ENCODE results near the gene CYP2C9.
"Not testable (repeated sequence)": the region's sequence is repeated elsewhere in the genome, so short reads cannot be mapped to it uniquely, and the experiment has no call there.

The CYP2C9 gene

DNA sequence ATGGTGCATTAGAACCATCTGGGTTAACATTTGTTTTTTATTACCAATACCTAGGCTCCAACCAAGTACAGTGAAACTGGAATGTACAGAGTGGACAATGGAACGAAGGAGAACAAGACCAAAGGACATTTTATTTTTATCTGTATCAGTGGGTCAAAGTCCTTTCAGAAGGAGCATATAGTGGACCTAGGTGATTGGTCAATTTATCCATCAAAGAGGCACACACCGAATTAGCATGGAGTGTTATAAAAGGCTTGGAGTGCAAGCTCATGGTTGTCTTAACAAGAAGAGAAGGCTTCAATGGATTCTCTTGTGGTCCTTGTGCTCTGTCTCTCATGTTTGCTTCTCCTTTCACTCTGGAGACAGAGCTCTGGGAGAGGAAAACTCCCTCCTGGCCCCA, at the start of gene CYP2C9:
TSS of gene CYP2C9 (plus strand) at position 276 of the 400 bp plus-strand sequence. CDS start at position 301, 25 bp downstream.
- DNase-seq = no peak

DNA sequence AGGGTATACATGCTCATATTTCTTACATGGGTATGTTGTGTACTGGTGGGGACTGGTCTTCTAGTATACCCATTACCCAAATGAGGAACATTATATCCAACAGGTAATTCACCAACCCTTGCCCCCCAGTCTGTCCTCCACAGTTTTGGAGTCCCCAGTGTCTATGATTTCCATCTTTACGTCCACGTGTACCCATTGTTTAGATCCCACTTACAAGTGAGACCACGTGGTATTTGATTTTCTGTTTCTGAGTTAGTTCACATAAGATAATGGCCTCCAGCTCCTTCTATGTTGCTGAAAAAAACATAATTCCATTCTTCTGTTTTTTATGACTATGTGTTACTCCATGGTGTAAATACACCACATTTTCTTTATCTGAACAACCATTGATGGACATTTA, 49.3 kb upstream of the CYP2C9 start:
- DNase-seq = no peak

DNA sequence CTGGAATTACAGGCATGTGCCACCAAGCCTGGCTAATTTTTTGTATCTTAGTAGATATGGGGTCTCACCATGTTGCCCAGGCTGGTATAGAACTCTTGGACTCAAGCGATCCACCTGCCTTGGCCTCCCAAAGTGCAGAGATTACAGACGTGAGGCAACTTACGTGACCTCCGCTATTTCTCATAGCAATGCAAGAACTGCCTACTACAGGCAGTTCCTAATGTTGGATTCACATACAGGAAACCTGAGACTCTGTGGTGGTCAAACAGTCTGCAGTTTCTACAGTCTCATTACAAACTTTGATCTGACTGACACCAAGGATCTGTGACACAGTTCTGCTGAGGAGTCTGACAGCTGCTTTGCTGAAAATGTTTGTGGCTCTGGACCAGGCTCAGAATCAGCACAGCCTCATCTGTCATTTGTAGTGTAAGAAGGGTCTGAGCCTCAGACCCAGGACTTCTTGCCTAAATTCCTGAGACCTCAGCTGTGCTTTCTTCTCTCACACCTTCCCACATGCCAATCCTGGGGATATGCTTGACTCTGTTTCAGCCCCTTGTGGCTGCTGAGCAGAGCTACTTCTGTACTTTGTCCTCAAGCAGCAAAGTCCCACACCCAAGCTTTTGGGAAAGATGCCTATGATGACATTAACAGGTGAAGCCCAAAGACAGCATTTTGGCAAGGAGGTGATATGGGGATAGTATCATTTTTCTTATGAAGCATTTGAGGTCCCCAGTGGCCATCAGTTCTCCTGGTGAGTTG, 48.0 kb upstream of the CYP2C9 start:
- no peak for DNase-seq

DNA sequence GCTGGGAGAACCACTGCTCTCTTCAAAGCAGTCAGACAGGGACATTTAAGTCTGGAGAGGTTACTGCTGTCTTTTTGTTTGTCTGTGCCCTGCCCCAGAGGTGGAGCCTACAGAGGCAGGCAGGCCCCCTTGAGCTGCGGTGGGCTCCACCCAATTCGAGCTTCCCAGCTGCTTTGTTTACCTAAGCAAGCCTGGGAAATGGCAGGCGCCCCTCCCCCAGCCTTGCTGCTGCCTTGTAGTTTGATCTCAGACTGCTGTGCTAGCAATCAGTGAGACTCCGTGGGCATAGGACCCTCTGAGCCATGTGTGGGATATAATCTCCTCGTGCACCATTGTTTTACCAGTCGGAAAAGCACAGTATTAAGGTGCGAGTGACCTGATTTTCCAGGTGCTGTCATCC, 40.0 kb upstream of the CYP2C9 start:
- not testable (repeated sequence) for DNase-seq

DNA sequence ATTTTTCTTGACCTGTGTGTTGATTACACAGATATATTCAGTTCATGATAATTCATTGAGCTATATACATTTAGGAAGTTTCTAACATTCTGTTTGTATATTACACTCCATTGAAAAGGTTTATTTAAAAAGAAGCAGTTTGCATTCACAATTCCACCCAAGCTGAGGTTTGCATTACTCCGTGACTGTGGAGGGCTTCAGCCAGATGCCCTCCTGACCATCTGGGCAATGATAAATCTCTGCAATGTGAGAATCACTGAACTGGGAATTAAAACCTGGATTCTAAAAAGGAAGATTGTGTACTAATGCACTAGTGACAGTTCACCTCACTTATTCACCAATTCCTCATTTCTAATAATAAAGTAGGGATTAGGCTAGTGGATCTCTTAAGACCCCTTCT, 36.4 kb upstream of the CYP2C9 start:
- no peak for DNase-seq

DNA sequence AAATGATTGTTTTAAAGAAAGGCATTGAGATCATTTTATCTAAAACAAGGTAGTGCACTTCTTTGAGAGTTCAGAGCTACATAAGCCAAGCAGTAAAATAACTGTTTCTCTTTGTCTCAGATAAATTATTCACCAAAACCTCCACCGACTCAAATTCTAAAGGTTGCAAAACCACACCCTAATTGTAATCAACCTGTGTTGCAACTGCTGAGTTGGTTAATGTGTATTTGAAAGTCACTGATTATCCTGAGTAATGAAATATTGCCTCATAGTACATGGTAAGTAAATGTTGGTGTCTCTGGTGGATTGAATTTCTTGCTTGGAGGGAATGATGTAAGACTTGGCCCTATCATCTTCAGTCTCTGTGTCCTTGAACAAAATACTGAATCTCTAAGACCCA, 35.9 kb upstream of the CYP2C9 start:
- no peak for DNase-seq

DNA sequence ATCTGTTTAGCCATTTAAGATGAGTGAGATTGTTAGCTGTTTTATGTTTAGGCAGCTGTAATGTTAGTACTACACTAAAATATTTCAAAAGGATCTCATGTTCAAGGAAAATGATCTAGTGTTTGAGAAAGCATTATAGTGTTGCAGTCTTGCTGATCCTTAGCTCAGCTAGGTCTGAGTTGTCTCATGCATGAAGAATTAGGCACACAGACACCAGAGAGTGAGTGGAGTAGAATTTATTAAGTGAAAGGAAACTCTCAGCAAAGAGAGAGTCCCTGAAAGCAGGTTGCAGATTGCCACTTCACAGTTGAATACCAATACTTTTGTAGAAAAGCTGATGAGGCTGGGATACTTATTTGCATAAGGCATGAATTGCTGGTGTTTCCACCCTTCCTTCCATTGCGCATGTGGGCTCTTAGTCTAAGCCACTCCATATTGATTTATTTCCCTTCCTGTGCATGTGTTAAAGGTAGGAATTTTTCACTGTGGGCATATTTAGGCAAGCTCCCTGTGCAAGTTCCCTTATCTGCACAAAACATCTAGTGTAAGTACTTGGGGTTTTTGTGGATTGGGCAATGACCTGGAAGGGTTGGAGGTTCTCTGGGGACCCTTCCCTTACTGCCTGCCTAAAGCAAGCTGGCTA, 33.8 kb upstream of the CYP2C9 start:
- DNase-seq = not testable (repeated sequence)

DNA sequence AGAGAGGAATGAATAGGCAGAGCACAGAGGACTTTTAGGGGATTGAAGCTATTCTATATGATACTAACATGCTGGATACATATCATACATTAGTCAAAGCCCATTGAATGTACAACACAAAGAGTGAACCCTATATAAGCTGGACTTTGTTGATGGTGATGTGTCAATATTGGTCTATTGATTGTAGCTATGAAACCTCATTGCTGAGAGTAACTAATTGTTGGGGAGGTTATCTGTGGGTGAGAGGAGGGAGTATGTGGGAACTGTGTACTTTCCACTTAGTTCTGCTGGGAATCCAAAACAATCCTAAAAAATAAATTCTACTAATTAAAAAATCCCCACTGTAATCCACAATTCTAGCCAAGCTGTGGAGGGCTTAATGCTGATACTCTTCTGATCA, 22.0 kb upstream of the CYP2C9 start:
- DNase-seq = no peak

DNA sequence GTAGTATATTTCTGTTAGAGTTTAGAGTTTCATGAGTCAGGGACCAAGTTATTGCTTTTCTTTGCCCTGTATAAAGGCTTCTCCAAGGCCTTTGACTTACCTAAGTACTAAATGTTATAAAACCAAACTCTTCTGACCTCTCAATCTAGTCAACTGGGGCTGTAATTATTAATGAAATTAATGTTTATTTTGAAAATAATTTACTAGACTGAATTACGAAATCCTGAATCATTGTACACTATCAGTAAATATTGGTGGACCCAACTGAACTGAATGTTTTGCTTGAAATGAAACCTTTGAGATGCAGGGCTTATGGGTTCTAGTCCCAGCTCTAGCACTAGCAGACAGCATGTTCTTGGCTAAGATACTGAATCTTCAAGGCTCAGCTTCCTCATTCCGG, 1.7 kb upstream of the CYP2C9 start:
- DNase-seq = no peak

DNA sequence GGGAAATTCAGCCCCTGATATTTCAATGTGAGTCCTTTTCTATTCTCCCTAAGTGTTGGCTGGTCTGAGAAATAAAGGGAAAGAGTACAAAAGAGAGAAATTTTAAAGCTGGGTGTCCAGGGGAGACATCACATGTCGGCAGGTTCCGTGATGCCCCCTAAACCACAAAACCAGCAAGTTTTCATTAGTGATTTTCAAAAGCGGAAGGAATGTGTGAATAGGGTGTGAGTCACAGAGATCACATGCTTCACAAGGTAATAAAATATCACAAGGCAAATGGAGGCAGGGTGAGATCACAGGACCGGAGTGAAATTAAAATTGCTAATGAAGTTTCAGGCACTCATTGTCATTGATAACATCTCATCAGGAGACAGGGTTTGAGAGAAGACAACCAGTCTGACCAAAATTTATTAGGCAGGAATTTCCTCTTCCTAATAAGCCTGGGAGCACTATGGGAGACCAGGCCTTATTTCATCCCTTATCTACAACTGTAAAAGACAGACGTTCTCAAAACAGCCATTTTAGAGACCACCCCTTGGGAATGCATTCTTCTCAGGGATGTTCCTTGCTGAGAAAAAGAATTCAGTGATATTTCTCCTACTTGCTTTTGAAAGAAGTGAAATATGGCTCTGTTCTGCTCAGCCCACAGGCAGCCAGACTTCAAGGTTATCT, 5.1 kb downstream of the CYP2C9 start:
- not testable (repeated sequence) for DNase-seq

DNA sequence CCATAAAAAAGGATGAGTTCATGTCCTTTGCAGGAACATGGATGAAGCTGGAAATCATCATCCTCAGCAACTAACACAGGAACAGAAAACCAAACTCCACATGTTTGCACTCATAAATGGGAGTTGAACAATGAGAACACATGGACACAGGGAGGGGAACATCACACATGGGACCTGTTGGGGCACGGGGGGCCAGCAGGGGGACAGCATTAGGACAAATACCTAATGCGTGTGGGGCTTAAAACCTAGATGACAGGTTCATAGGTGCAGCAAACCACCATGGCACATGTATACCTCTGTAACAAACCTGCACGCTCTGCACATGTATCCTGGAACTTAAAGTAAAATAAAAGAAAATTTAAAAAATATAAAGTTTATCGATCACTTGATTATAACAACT, 7.7 kb downstream of the CYP2C9 start:
- not testable (repeated sequence) for DNase-seq

DNA sequence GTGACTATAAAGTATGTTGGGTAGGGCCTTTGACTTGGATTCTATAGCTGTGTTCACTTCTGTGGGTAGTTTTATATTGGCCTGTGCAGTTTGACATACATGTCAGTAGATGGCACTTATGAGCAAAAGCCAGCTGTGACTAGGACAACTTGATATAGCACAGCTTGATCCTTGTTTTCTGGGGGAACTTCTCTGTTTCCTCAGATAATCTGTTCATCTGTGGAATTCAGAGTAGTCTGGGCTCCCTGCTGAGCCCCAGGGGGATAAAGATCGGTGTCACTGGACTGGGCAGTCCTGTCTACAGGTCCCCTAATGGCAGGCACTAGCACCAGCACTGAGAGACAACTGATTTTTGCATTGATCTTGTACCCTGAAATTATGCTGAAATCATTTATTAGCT, 25.4 kb downstream of the CYP2C9 start:
- DNase-seq = peak; percentile 0

DNA sequence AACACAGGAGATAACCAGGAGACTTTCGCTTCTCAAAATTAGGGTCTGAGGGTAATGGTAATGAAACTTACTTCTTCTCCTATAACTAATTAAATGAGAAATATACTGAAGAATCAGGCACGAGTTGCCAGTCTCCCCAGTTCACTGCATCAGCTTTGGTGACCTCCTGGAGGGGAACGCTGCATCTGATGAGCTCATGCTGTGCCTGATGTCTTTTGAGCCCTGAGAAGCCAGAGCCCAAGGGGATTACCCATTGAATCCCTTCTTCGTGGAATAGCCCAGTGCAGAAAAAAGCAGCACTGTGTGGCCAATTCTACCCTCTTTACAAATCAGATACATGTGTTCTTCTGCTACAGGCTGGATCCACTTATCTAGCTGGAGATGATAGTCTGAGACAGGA, 45.1 kb downstream of the CYP2C9 start:
- no peak for DNase-seq

DNA sequence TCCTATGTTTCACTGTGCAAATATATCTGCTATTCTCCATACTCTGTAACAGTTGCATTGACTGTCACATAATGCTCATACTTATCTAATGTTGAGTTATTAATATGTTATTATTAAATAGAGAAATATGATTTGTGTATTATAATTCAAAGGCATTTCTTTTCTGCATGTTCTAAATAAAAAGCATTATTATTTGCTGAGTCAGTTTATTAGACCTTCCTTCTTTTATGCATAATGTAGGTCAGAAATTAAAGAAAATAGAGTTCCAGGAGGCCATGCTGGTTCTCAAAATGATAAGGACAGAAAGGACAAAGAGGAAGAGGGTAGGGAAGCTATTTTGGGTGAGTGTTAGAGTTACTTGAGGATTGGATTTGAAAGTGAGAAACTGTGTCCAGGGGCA, 50.7 kb downstream of the CYP2C9 start:
- no peak for DNase-seq

DNA sequence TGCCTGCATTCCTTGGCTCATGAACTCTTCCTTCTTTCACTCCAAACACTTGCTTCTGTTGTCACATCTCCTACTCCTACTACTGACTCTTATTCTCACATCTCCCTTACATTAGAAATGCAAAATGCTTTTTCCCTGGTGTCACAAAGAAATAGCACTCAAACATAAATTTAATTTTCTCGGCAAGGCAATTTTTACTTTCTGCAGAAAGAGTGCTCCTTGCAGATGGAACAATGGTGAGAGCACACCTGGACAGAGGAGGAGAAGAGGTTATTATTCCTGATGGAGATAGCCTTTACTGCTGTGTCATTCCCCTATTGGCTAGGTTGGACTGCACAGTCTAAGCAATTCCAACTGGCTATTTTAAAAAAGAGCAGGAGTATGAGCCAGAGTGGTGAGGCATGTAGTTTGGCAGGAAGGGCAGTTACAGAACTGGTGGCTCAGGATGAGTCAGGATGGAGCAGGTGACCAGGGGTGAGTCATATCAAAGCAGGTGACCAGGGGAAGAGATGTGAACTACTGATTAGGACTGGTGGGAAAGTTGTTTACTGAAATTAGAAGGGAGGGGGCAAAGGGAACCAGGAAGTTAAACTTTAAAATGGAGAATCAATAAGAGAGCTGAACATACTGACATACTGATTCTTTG, 52.9 kb downstream of the CYP2C9 start:
- no peak for DNase-seq

DNA sequence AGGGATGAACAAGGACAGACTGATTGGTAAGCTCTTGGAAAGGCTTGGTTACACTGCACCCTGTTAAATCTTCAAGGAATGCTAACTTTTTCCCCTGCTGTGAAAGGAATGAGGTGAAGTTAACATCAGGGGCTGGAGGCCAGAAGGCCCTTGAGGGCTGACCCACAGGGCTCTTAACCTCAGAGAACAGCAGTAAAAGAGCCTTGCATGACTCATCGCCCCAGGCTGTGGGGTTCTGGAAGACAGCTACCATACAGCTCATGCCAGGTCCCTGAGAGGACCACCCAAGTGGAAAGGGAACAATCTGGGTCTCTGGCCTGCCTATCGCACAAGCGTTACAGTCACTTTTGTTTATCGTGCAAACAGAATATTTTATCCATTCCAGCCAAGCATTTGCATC, 54.4 kb downstream of the CYP2C9 start:
- no peak for DNase-seq

DNA sequence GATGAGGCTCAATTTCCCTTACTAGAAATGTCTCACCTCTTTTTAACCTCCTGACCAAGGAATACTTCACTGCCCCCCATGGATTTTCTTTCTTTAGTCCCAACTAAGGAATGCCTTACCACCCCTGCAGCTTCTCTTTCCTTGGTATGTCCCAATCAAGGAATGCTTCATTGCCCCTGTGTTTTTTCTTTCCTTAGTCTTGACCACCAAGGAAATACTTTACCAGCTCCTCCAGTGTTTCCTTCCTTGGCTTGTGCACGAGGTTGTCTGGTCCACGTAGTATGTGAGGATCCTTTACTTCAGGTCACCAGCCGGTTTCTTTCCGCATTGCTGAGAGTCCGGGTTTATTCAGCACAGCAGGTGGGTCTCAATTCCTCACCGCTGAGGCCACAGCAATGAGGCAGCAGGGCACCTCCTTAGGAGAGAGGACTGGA, 59.3 kb downstream of the CYP2C9 start:
- DNase-seq = no peak

DNA sequence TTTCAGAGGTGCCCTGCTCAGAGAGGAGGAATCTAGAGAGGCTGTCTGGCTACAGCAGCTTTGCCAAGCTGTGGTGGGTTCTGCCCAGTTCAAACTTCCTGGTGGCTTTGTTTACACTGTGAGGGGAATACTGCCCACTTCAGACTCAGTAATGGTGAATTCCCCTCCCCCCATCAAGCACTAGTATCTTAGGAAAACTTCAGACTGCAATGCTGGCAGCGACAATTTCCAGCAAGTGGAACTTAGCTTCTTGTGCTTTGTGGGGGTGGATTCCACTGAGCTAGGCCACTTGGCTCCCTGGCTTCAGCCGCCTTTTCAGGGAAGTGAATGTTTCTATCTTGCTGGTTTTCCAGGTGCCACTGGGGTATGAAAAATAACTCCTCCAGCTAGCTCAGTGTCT, 88.0 kb downstream of the CYP2C9 start:
- DNase-seq = no peak

DNA sequence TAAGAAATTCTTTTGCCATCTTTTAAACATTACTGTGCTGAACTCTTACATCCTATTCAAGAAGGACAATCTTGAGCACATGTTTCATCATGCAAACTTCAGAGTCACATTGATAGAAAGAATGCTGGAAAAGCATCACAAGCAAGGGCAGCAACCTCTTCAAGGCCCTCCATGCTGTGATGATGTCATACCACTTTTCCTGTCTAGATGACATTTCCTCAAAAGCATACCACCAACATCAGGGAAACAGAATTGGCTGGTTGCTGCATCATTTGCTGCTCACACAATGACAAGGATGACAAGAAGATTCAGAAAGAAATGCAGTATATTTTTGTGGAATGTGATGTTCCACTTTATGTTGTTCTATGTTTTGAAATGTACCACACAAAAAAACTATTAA, 93.2 kb downstream of the CYP2C9 start:
- no peak for DNase-seq

DNA sequence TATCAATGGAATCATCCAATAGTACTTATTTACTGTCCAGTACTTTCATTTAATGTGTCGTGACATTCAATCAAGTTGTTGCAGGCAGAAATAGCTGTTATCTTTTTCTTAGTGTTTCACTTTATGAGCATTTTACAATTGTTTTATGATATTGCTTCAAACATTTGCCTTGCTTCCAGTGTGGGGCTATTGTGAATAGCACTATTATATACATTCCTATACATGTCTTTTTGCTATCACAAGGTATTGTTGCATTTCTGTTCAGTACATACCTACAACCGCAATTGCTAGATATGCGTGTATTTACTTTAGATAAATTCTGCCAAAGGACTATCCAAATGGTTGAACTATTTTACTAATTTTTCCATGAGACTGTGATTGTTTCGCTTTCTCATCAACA, 95.9 kb downstream of the CYP2C9 start:
- no peak for DNase-seq

DNA sequence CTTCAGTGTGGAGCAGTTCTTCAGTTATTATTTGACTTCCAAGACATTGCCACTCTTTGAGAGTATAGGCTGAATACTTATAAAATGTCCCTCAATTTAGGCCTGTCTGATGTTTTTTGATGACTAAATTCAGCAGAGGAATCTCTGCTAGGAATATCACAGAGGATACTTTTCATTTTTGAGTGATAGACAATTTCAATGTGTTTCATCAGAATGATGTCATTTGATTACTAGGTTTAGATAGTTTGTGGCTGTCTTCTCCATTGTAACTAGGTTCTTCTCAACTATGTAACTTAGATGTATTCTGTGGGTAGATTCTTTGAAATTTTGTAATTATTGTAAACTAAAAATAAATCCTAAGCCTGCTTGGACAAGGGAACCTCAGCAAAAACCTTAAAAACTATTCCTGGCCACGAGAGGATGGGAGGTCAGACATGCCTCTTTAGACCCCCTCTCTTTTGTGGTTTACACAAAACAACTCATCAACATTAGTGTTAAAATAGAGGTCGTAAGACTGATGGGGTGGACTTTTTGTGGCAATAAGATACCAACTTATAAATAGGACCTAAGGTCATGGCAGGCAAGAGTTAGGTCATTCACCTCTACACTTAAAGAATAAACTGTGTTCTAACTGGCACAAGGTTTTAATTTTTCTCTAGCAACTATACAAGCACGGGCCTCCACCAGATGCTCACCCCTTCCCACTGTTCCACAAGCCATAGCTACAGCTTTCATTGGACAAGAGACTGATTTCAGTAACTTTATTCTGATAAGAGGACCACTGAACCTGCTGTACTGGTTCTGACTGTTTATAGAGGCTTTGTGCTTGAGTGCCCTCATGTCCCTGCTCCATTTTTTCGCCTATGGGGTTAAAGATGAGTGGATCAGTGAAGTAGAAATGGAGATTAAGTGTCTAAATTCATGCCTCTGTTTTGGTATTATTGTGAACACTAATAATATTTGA, 97.2 kb downstream of the CYP2C9 start:
- DNase-seq = peak; percentile 52

DNA sequence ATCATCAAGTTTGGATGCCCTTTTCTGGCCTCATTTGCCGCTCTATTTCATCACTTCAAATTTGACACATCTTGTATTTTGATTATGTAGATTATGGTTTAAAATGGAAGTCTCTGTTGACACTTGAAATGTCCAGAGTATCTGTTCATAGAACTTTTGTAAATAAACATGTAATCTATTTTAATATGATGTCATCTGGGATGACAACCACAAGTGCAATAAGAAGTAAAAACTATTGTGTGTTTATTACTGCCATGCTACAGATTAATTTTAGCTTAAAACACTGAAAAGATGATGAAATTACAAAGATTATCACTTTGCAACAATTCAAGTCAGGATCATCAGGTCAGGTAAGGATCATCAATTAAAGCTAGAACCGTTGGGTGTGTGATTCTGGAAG, 100.8 kb downstream of the CYP2C9 start:
- no peak for DNase-seq
